GM18868 (cell line): ENCODE results near the gene SLC51B.
"Not testable (repeated sequence)": the region's sequence is repeated elsewhere in the genome, so short reads cannot be mapped to it uniquely, and the experiment has no call there.

Source experiments
- ATAC-seq: cut with Tn5 transposase; IDR thresholded peaks from one replicate; pipeline ENCODE4 v1.9.1; 2021; ENCODE audit warnings: mild to moderate bottlenecking, moderate library complexity; ENCODE audit not compliant: unreplicated experiment

The SLC51B gene

GRCh38 chr15:65041787-65042186 is 3.4 kb upstream of the SLC51B start:
- no peak for ATAC-seq

- no peak for ATAC-seq
Measured at GRCh38 chr15:65042776-65043327, 2.3 kb upstream of the SLC51B start.

DNA sequence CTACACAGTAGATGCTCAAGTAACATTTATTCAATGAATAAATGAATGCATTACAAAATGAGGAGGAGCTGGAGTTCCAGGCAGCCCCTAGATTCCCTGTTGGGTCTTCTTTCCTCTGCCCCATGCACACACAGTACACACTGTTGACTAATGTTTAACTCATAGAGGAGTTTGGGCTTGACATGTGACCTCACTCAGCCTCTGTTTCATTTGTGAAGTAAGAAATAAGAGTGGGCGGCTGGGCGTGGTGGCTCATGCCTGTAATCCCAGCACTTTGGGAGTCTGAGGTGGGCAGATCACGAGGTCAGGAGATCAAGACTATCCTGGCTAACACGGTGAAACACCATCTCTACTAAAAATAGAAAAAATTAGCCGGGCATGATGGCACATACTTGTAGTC is 969 bp upstream of the SLC51B start:
- not testable (repeated sequence) for ATAC-seq

- ATAC-seq = no peak
Measured at GRCh38 chr15:65048241-65048640, 3.1 kb downstream of the SLC51B start.

- ATAC-seq = peak; percentile 87
Measured at GRCh38 chr15:65049418-65049840, 4.2 kb downstream of the SLC51B start.

DNA sequence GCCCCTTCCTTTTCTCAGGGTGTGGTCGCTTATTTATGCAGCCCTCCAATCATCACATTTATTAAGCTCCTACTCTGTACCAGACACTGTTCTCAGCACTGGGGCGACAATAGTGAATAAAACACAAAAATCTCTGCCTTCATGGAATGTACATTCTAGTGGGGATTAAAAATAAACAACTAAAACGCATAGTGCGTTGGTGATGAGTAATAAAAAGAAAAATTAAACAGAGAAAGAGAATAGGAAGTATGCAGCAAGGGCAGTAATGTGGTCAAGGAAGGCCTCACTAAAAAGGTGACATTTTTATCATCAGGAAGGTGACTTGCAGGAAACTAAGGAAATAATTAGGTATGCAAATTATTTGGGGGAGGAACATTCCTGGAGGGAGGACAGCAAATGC is 5.1 kb downstream of the SLC51B start:
- no peak for ATAC-seq

- ATAC-seq = no peak
Measured at GRCh38 chr15:65051266-65051665, 6.1 kb downstream of the SLC51B start.

DNA sequence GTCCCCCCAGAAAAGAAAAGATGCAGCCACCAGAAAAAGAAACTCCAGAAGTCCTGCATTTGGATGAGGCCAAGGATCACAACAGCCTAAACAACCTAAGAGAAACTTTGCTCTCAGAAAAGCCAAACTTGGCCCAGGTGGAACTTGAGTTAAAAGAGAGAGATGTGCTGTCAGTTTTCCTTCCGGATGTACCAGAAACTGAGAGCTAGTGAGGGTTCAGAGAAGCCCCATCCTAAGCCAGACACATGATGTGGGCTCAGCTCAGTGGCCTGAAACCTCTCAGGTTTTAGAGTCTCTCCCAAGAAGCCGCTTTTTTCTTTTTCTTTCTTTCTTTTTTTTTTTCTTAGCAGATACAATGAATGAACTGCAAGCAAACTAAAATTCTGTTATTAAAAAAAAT is 7.8 kb downstream of the SLC51B start:
- no peak for ATAC-seq

GRCh38 chr15:65054333-65055200 is 9.4 kb downstream of the SLC51B start:
- ATAC-seq = no peak

GRCh38 chr15:65055201-65055870 is 10.1 kb downstream of the SLC51B start:
- no peak for ATAC-seq

- no peak for ATAC-seq
Measured at GRCh38 chr15:65056106-65056505, 10.9 kb downstream of the SLC51B start.

- no peak for ATAC-seq
Measured at GRCh38 chr15:65056868-65057548, 11.8 kb downstream of the SLC51B start.

GRCh38 chr15:65057549-65057940 is 12.4 kb downstream of the SLC51B start:
- ATAC-seq = no peak

GRCh38 chr15:65058394-65059368 is 13.5 kb downstream of the SLC51B start:
- no peak for ATAC-seq

DNA sequence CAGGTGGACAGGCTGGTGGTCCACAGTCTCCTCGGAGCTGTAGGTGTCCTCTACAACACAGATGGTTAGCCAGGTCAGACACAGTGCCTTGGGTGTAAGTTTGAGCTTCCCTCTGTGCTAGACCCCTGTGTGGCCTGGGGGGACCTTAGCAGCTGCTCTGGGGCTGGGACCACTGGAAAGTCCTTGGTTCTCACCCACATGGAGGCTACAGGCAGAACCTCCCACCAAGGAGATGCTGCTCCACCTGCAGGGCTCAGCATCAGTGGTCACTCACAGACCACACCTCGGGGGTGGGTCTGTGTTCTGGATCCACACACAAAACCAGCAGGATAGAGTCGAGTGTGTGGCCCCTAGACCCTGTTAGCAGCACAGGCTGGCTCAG is 14.2 kb downstream of the SLC51B start:
- ATAC-seq = no peak

GRCh38 chr15:65059931-65060596 is 14.9 kb downstream of the SLC51B start:
- ATAC-seq = no peak

GRCh38 chr15:65060641-65061397 is 15.6 kb downstream of the SLC51B start:
- ATAC-seq = no peak

DNA sequence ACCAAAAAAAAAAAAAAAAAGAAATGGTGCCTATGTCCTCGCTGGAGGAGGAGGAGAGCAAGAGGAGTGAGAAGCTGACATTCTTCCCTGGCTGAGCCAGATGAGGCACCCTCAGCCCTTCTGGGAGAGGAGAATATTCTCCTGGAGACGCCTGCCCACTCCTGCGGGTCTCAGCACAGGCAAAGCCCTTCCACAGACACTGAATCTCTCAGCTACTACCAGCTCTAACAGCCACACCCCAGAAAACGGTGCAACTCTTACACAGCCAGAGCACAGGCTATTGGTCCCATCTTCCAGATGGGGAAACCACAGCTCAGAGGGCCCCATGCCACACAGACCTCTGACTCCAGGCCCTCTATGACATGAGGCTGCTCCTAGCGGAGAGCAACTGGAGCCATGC is 16.9 kb downstream of the SLC51B start:
- ATAC-seq = no peak

DNA sequence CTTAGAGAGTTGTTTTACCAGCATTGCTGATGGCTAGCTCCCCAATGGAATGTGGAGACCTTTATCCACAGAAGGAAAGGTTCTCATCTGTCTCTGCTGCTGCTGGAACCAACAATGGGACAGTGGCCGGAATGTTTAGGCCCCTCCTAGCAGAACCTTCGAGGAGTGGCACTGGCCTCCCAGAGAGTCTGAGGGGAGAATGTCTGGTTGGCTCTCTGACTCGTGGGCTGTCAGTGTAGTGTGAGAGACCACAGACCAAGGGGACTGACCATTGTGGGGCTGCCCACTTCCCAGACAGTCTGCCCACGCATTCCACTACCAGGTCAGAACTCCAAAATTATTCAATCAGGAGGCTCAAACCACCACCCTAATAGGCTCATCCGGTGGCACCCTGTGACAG is 17.5 kb downstream of the SLC51B start:
- ATAC-seq = no peak
